Inferior parietal cortex (tissue), 1 donor: Measurements from ENCODE around the gene RNF13.
"Not testable (repeated sequence)": the region's sequence is repeated elsewhere in the genome, so short reads cannot be mapped to it uniquely, and the experiment has no call there.

Experiments used
- DNase-seq: peaks from one replicate; pipeline ENCODE4 v3.0.0-alpha.2; 2016; ENCODE audit errors: extremely low spot score

The RNF13 gene

DNA sequence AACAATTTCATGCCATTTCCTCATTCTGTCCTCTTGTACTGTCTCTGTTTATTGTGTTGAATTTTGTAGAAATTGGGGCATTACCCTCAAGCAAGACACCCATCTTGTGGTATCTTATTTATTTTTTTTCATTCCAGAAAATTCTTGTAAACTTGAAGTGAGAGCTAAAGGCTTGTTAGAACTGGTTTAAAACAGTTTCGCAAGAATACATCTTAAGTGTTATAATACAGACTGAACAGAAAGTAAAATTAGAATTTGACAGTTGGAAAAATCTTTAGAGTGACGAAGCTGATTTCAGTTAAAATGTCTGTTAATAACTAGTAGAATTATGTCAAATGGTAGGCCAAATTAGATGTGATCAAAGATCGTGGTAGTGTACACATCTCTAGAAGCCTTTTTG lies 26.9 kb downstream of the RNF13 start:
- DNase-seq = no peak

- DNase-seq = no peak
Measured at GRCh38 chr3:149843502-149843901, 30.5 kb downstream of the RNF13 start.

DNA sequence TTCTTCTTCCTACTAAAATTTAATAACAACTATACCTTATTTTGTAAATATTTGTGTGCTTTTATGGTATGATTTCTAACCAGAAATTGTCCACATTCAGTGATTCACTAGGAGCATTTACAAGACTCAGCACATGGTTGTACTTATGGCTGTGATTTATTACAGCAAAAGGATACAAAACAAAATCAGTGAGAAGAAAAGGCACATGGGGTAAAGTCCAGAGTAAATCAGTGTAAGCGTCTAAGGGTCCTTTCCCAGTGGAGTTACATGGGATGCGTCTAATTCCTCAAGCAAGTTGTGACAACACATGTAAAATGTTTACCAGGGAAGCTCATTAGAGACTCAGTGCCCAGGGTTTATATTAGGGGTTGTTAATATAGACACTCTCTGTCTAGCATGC lies 31.1 kb downstream of the RNF13 start:
- DNase-seq = no peak

DNA sequence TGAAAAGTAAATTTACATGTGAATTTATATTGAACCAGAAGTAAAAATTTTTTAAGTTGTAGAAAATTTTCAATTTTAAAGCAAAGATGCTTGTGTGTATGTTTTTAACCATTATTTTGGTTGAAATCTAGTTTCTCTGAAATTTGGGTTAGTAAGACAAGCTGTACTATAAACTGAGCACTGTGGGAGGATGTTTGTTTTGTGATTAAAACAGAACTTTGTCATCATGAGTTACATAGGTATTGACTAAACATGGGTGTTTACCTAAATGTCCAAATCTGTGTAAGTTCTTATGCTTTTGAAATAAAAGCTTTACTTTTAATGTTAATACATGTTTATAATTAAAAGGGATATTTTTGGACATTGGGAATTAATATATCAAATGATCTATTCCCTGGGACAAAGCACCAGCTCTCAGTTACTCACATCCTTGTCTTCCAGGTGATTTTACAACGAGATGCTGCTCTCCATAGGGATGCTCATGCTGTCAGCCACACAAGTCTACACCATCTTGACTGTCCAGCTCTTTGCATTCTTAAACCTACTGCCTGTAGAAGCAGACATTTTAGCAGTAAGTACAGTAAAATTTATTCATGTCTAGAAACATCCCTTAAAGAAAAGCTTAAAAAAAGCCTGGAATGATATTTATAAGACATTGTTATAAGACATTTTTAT lies 32.7 kb downstream of the RNF13 start:
- no peak for DNase-seq

- no peak for DNase-seq
Measured at GRCh38 chr3:149848238-149848637, 35.2 kb downstream of the RNF13 start.

GRCh38 chr3:149848688-149849087 lies 35.7 kb downstream of the RNF13 start:
- no peak for DNase-seq

DNA sequence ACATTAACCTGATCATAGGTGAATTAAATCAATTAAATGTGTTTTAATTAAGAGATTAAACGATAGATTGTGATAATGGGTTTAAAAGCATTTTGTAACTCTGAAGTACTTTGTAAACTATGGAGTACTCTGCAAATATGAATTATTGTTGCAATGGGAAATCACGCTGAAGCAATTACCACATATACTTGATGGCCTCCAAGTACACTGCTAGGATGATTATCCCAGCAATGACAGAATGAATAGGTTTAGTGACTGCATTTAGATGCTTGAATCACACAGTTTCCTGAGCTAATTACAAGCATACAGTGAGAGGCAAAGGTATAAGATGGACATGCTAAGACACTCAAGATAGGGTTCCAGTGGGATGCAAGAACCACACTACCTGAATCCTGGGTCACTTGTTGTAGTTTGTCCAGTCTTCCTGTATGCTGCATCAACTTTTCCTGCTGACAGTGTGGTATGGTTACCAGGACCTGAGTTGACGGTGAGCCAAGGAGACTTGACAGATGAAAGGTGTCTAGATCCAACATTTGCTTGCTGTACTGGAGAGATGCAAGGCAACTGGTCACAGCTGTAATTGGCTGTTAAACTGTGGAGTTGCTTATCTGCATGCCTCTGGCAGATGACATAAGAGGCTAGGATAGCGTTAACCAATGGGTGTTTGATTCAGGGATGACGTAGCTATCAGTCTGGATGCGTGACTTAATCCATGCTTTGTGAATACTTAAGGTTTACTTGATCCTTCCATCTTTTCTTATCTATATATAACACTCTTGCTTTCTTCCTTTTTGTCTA lies 38.0 kb downstream of the RNF13 start:
- DNase-seq = no peak

DNA sequence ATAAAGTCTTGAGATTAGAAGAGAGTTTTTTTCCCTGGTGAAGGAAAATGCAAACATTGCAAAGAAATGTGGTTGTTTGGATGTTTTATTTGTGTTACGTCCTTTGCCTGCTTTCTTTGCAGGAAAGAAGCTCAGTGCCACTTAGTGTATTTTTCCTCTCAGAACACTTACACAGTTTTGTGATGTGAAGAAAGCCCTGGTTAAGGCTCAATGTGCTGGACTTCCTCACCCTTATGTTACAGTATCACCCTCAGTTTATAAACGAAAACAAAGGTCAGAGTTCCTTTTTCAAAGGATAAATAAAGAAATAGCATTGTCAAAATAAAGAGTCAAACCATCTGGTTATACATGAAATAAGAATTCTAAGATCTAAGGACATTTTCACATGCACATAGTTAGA lies 45.9 kb downstream of the RNF13 start:
- DNase-seq = no peak

DNA sequence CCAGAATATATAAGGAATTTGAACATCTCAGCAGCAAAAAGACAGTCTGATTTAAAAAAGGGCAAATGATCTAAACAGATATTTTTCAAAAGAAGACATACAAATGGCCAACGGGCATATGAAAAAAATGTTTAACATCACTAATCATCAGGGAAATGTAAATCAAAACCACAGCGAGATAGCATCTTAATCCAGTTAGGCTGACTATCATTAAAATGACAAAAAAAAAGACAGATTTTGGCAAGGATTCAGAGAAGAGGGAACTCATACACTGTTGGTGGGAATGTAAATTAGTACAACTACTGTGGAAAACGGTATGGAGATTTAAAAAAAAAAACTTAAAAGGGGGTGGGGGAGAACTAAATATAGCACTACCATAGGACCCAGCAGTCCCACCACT lies 47.9 kb downstream of the RNF13 start:
- no peak for DNase-seq

DNA sequence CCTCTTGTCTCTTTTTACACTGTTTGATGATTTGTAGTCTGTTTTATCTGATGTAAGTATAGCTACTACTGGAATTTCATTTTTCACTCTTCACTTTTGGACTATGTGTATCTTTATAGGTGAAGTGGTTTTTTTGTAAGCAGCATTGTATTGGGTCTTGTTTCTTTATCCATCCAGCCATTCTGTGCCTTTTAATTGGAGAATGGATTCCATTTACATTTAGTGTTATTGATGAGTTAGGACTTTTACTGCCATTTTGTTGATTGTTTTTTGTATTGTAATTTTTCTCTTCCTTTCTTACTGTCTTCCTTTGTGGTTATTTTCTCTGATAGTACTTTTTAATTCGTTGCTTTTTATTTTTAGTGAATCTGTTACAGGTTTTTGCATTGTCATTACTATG lies 54.5 kb downstream of the RNF13 start:
- no peak for DNase-seq

DNA sequence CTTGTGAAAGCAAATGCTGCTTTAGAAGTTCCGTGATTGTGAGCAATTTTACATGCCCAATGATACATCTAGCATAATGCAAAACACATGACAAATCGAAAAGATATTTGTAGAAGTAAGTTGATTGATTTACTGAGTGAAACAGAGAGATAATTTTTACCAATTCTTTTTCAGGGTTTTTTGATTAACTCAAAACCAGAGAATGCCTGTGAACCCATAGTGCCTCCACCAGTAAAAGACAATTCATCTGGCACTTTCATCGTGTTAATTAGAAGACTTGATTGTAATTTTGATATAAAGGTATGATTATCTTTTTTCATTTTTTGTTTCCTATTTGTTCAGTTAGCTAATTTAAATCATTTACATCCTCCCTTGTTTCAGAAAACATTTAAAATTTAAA lies 58.8 kb downstream of the RNF13 start:
- no peak for DNase-seq

GRCh38 chr3:149872589-149872988 lies 59.6 kb downstream of the RNF13 start:
- DNase-seq = no peak

DNA sequence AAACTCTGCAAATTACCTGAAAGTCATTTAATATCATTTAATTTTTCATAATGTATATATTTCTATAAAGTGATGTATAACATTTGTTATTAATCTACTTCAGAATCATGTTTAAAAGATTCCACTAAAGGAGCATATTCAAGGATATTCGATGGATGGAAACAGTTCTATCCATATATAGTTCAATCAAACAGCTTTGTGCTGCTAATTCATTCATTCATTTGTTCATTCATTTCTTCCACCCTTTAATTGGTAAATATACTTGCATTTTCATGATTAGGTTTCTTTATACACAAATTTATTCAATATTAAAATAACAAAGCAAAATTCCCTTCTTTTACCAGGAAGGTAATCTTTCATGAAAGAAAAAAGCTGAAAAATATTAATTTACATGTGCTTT lies 64.7 kb downstream of the RNF13 start:
- no peak for DNase-seq

- DNase-seq = peak; percentile 83
Measured at GRCh38 chr3:149879872-149880271, 66.9 kb downstream of the RNF13 start.

- no peak for DNase-seq
Measured at GRCh38 chr3:149881879-149882278, 68.9 kb downstream of the RNF13 start.

- no peak for DNase-seq
Measured at GRCh38 chr3:149883134-149883533, 70.1 kb downstream of the RNF13 start.

GRCh38 chr3:149883860-149884259 lies 70.8 kb downstream of the RNF13 start:
- DNase-seq = not testable (repeated sequence)

- DNase-seq = not testable (repeated sequence)
Measured at GRCh38 chr3:149884848-149885247, 71.8 kb downstream of the RNF13 start.

GRCh38 chr3:149886957-149887356 lies 73.9 kb downstream of the RNF13 start:
- no peak for DNase-seq

DNA sequence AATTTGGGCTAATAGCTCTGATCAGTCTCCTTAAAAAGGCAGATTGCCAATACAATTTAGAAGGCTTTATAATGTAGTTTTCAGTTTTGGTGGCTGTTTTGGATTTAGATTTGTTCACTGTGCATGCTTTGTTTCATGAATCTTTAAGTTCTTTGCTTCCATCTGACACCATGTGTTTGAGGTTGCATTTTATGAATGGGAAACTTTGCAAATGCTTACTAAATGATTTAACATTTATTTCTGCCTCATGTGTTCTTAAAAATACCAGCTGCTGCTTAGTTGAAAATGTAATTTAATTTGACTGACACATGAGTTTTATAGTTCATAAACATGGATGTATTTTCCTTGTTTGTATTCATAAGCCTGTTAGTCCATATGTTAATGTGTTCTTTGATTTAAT lies 78.6 kb downstream of the RNF13 start:
- DNase-seq = no peak

DNA sequence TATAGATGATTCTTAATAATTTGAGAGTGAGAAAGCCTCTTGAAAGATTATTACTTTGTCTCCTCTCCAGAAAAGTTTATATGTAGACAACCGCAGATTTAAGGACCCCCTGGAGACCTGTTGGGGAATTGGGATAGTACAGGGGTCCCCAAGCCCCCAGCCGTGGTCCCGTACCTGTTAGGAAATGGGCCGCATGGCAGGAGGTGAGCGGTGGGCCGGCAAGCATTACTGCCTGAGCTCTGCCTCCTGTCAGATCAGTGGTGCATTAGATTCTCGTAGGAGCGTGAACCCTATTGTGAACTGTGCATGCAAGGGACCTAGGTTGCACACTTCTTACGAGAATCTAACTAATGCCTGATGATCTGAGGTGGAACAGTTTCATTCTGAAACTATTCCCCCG lies 79.4 kb downstream of the RNF13 start:
- DNase-seq = no peak

DNA sequence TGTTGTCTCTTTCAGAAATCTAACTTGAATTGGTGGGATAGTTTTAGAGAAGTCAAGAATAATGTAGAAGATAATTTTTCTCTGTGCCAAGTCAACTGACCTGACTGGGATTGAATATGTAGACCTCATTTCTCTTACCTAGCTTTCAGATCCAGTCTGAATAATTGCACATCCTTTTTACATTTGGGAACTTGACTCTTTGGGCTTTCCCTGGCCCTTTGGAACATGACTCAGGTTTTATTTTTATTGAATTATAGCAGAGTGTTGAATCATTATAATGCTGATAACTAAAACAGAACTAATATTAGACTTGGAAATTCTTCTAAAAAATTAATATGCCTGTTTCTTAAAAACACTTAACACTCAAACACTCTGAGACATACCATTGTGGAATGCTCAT lies 81.2 kb downstream of the RNF13 start:
- DNase-seq = no peak

GRCh38 chr3:149895339-149895738 lies 82.3 kb downstream of the RNF13 start:
- no peak for DNase-seq

- no peak for DNase-seq
Measured at GRCh38 chr3:149895769-149896168, 82.8 kb downstream of the RNF13 start.
